ENCODE measurements around the gene CEP192.
A peak's percentile ranks its signal among the peaks of the same experiment; 100 is the strongest.

The CEP192 gene, protein sequence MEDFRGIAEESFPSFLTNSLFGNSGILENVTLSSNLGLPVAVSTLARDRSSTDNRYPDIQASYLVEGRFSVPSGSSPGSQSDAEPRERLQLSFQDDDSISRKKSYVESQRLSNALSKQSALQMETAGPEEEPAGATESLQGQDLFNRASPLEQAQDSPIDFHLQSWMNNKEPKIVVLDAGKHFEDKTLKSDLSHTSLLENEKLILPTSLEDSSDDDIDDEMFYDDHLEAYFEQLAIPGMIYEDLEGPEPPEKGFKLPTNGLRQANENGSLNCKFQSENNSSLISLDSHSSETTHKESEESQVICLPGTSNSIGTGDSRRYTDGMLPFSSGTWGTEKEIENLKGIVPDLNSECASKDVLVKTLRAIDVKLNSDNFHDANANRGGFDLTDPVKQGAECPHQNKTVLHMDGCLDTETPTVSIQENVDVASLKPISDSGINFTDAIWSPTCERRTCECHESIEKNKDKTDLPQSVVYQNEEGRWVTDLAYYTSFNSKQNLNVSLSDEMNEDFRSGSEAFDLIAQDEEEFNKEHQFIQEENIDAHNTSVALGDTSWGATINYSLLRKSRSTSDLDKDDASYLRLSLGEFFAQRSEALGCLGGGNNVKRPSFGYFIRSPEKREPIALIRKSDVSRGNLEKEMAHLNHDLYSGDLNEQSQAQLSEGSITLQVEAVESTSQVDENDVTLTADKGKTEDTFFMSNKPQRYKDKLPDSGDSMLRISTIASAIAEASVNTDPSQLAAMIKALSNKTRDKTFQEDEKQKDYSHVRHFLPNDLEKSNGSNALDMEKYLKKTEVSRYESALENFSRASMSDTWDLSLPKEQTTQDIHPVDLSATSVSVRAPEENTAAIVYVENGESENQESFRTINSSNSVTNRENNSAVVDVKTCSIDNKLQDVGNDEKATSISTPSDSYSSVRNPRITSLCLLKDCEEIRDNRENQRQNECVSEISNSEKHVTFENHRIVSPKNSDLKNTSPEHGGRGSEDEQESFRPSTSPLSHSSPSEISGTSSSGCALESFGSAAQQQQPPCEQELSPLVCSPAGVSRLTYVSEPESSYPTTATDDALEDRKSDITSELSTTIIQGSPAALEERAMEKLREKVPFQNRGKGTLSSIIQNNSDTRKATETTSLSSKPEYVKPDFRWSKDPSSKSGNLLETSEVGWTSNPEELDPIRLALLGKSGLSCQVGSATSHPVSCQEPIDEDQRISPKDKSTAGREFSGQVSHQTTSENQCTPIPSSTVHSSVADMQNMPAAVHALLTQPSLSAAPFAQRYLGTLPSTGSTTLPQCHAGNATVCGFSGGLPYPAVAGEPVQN (N-terminal part only)

DNA sequence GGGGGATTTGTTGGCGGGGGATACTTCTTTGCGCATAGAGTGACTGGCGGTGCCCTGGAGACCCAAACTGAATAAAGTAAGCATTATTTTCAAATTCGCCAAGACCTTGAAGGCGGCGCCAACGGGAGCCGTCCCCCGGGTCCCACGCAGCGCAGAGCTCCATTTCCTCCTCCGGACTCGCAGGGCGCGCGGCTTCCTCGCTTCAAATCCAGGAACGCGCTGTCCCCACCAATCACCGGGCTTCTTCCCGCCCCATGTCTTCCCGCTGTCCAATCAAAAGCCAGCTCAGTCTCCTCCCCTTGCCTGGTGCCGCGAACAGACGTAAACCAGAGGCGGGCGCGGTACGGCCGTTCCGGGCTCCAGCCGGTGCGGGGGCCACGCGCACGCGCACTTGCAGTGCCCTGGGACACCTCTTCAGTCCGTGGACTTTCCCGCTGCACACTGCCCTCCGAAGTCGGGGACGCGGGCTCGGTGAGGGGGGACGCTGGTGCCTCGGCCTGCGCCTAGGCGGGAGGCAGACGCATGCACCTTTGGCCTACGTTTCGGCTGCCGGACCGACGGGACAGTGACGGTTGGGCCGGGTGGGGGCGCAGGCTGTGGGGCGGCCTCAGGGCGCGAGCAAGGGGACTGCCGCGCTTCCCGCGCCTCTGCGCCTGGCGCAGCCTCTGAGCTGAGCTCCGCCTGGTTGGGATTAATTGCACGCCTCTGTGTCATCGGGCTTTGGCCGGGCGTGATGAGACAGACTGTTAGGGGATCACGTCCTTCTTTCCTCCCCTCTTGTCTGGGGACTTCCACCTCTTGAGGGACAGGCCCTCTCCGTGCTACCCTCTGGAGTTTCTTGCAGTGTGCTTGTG, at the start of gene CEP192:
CEP192 (plus strand) TSS at position 396 of the 854 bp plus-strand sequence. CDS start 8,063 bp downstream, outside the sequence.
- Histone ChIP-seq H4K20me1 (ENCODE audit: insufficient read depth, low read length, poor library complexity, severe bottlenecking) (peaks cover 39% of the 10 kb centered on the region), H3K4me2 (ENCODE audit: low read depth, low read length, poor library complexity, severe bottlenecking) (peak within 1 kb of the TSS; percentile 99), H3F3A (ENCODE audit: low read depth) (peaks cover 3% of the 10 kb centered on the region; the same call in 1 of the 2 replicates), H3K36me3 (ENCODE audit: insufficient read depth, low read length) (peaks cover 7% of the 10 kb centered on the region; the same call in 1 of the 2 replicates), H3K9me2 (replicated peaks; ENCODE audit: low read depth, low read length) (no peaks in the 10 kb centered on the region), H3K4me3 (ENCODE audit: low read length, poor library complexity, severe bottlenecking) (peak within 1 kb of the TSS; percentile 81), H3K4me1 (ENCODE audit: insufficient read depth, low read length, poor library complexity, severe bottlenecking) (peaks cover 48% of the 10 kb centered on the region), H3K27me3 (ENCODE audit: insufficient read depth, low read length, poor library complexity, severe bottlenecking) (no peaks in the 10 kb centered on the region), H3K9me3 (ENCODE audit: insufficient read depth, low read depth, low read length) (no peaks in the 10 kb centered on the region), H3K79me2 (ENCODE audit: insufficient read depth, low read length) (peaks cover 56% of the 10 kb centered on the region), H2AFZ (ENCODE audit: low read length) (peak within 1 kb of the TSS; percentile 88), H3K9ac (ENCODE audit: low read depth, low read length, poor library complexity, severe bottlenecking) (peak within 1 kb of the TSS; percentile 89)
- TF ChIP-seq, protein P1, sequence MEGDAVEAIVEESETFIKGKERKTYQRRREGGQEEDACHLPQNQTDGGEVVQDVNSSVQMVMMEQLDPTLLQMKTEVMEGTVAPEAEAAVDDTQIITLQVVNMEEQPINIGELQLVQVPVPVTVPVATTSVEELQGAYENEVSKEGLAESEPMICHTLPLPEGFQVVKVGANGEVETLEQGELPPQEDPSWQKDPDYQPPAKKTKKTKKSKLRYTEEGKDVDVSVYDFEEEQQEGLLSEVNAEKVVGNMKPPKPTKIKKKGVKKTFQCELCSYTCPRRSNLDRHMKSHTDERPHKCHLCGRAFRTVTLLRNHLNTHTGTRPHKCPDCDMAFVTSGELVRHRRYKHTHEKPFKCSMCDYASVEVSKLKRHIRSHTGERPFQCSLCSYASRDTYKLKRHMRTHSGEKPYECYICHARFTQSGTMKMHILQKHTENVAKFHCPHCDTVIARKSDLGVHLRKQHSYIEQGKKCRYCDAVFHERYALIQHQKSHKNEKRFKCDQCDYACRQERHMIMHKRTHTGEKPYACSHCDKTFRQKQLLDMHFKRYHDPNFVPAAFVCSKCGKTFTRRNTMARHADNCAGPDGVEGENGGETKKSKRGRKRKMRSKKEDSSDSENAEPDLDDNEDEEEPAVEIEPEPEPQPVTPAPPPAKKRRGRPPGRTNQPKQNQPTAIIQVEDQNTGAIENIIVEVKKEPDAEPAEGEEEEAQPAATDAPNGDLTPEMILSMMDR (conservative IDR thresholded peaks at IDR 0.05; ENCODE audit: low read length), result 0 out of 2 replicates have a peak, but pooled peaks have one; percentile 9
- TF ChIP-seq EZH2phosphoT487 (IDR thresholded peaks at IDR 0.05; ENCODE audit: borderline replicate concordance), result no peak

DNA sequence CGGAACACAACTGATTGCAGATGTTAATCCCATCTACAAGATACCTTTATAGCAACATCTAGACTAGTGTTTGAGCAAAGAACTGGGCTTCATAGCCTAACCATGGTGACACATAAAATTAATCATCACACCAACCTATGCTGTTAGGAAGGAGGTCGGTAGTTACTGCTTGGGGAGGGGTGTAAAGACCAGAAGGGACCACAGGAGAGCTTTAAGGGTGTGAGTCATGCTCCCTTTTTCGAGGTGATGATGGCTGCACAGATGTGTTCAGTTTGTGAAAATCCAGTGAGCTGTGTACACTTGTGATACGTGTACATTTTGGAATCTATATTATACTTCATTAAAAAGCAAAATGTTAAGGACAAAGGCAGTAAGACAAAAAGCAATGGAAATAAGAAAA, 47.9 kb upstream of the CEP192 start:
- Histone ChIP-seq H3K4me1 (ENCODE audit: insufficient read depth, low read length, poor library complexity, severe bottlenecking) (peaks cover 14% of the 10 kb centered on the region), H3K27me3 (ENCODE audit: insufficient read depth, low read length, poor library complexity, severe bottlenecking) (no peaks in the 10 kb centered on the region), H3K4me3 (ENCODE audit: low read length, poor library complexity, severe bottlenecking) (no peak overlapping the region), H3K9me3 (ENCODE audit: insufficient read depth, low read depth, low read length) (no peaks in the 10 kb centered on the region), H3F3A (ENCODE audit: low read depth) (peaks cover 4% of the 10 kb centered on the region; the same call in 1 of the 2 replicates), H3K79me2 (ENCODE audit: insufficient read depth, low read length) (0 out of 2 replicates have a peak, but pooled peaks cover 6% of the 10 kb centered on the region), H3K9me2 (replicated peaks; ENCODE audit: low read depth, low read length) (no peaks in the 10 kb centered on the region), H3K9ac (ENCODE audit: low read depth, low read length, poor library complexity, severe bottlenecking) (no peak overlapping the region), H3K4me2 (ENCODE audit: low read depth, low read length, poor library complexity, severe bottlenecking) (no peak overlapping the region), H3K36me3 (ENCODE audit: insufficient read depth, low read length) (no peaks in the 10 kb centered on the region), H2AFZ (ENCODE audit: low read length) (no peak overlapping the region; the same call in 1 of the 2 replicates), H4K20me1 (ENCODE audit: insufficient read depth, low read length, poor library complexity, severe bottlenecking) (no peaks in the 10 kb centered on the region)
- TF ChIP-seq EZH2phosphoT487 (IDR thresholded peaks at IDR 0.05; ENCODE audit: borderline replicate concordance), result no peak
- TF ChIP-seq, protein P1 (conservative IDR thresholded peaks at IDR 0.05; ENCODE audit: low read length), result no peak
